K562 (cell line): ENCODE data around the gene ZDHHC14. TPM values are rescaled to one million over a fixed set of nuclear protein-coding genes. Genes with fewer than 3 reads are reported as not detected.

Experiments
- CLOCK ChIP-seq: fragments of 250-450 bp; sonication (Bioruptor Pico); IDR thresholded peaks from 2 replicates; pipeline ENCODE4 v1.4.0; 2020; ENCODE audit warnings: mild to moderate bottlenecking, moderate library complexity, borderline replicate concordance
- CUX1 ChIP-seq: fragments of 200-800 bp; sonication (Bioruptor generic); IDR thresholded peaks from 2 replicates; pipeline ENCODE4 v1.6.1; 2016; ENCODE audit warnings: missing genetic modification characterization, missing compliant biosample characterization
- FOXO4 ChIP-seq: fragments of 450-650 bp; formaldehyde crosslinking; IDR thresholded peaks from 2 replicates; pipeline ENCODE4 v1.4.0; 2020; ENCODE audit warnings: mild to moderate bottlenecking, moderate library complexity
- RREB1 ChIP-seq: fragments of 250-450 bp; sonication (Bioruptor Pico); IDR thresholded peaks from 2 replicates; pipeline ENCODE4 v1.4.0; 2020
- SRSF3 ChIP-seq: fragments of 200-400 bp; formaldehyde crosslinking; IDR thresholded peaks from 2 replicates; pipeline ENCODE4 v1.6.1; 2016; ENCODE audit warnings: mild to moderate bottlenecking, low read length, moderate library complexity; ENCODE audit not compliant: insufficient read depth
- SRSF9 ChIP-seq: fragments of 200-400 bp; formaldehyde crosslinking; IDR thresholded peaks from 2 replicates; pipeline ENCODE4 v1.6.1; 2017; ENCODE audit warnings: low read depth, low read length, borderline replicate concordance
- ZNF280A ChIP-seq: fragments of 450-650 bp; IDR thresholded peaks from 2 replicates; pipeline ENCODE4 v1.6.1; 2018; ENCODE audit warnings: mild to moderate bottlenecking, low read depth; ENCODE audit not compliant: partially characterized antibody
- ZNF696 ChIP-seq: fragments of 250-450 bp; sonication (Bioruptor Pico); conservative IDR thresholded peaks from 2 replicates; pipeline ENCODE4 v1.4.0; 2020; ENCODE audit warnings: mild to moderate bottlenecking, moderate library complexity
- polyA plus RNA-seq, 8 experiments: library from polyadenylated mRNA; depleted of rRNA in 4 of 8; stranded (reverse) in 5 of 8; unstranded in 3 of 8; fragments of >200 nt; fragmentation: Nextera tagmentation in 2 of 8; fragmentation: Illumina TruSeq in 1 of 8; extraction: Ambion mirVana in 2 of 8; extraction: Trizol in 1 of 8; gene quantifications; 2 replicates each; pipeline versions ENCODE4 v1.2.1 to v1.2.3, GENCODE V29; 2011 to 2014; ENCODE audit warnings: inconsistent platforms in 1 of 8, missing spikeins in 1 of 8
- total RNA-seq, 7 experiments: library from RNA; depleted of rRNA in 6 of 7; stranded (reverse); fragments of >200 nt in 6 of 7; fragmentation: Illumina TruSeq in 2 of 7; extraction: Trizol in 2 of 7; gene quantifications; 2 replicates each; pipeline versions ENCODE4 v1.2.1 to v1.2.3, GENCODE V29; 2011 to 2021; ENCODE audit warnings: low replicate concordance in 1 of 7

The ZDHHC14 gene
- total and polyA plus RNA-seq, 9 of the 15 experiments (the other 6 are each of a cell fraction or from before 2014, with no cell fraction given): 0.92 to 23.1 (median 13.8) TPM

GRCh38 chr6:157428427-157429202, 47.6 kb downstream of the ZDHHC14 start (continued):
- TF ChIP-seq CLOCK (CRISPR knock-in tag) (no peak), CUX1 (no peak), ZNF280A (no peak), ZNF696 (CRISPR knock-in tag) (no peak), SRSF9 (no peak), SRSF3 (no peak), FOXO4 (CRISPR knock-in tag) (no peak), RREB1 (no peak)
